ENCODE results near the gene RAB1B.
A peak's percentile ranks its signal among the peaks of the same experiment; 100 is the strongest.
"Not testable (repeated sequence)": the region's sequence is repeated elsewhere in the genome, so short reads cannot be mapped to it uniquely, and the experiment has no call there.

RAB1B gene

GRCh38 chr11:66275984-66276612, 7.7 kb downstream of the RAB1B start:
- H3K9ac ChIP-seq (ENCODE audit: low read length): no peak overlapping the region
- H3K4me3 ChIP-seq (ENCODE audit: low read depth, low read length, poor library complexity, severe bottlenecking): no peak overlapping the region
- H3F3A ChIP-seq (ENCODE audit: insufficient read depth, low read length): 0 out of 2 replicates have a peak, but pooled peaks cover 2% of the 10 kb centered on the region
- H3K36me3 ChIP-seq (ENCODE audit: insufficient read depth, low read length): peaks cover 44% of the 10 kb centered on the region
- H3K27me3 ChIP-seq (ENCODE audit: insufficient read depth, low read length): no peaks in the 10 kb centered on the region
- H3K4me2 ChIP-seq (ENCODE audit: low read length): no peak overlapping the region
- no peak overlapping the region for H3K27ac ChIP-seq (ENCODE audit: low read depth, low read length, poor library complexity, severe bottlenecking)
- TF ChIP-seq, protein P1, sequence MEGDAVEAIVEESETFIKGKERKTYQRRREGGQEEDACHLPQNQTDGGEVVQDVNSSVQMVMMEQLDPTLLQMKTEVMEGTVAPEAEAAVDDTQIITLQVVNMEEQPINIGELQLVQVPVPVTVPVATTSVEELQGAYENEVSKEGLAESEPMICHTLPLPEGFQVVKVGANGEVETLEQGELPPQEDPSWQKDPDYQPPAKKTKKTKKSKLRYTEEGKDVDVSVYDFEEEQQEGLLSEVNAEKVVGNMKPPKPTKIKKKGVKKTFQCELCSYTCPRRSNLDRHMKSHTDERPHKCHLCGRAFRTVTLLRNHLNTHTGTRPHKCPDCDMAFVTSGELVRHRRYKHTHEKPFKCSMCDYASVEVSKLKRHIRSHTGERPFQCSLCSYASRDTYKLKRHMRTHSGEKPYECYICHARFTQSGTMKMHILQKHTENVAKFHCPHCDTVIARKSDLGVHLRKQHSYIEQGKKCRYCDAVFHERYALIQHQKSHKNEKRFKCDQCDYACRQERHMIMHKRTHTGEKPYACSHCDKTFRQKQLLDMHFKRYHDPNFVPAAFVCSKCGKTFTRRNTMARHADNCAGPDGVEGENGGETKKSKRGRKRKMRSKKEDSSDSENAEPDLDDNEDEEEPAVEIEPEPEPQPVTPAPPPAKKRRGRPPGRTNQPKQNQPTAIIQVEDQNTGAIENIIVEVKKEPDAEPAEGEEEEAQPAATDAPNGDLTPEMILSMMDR (IDR thresholded peaks at IDR 0.05; ENCODE audit: low read length): no peak
- no peak for TF ChIP-seq EZH2 (IDR thresholded peaks at IDR 0.05; ENCODE audit: borderline replicate concordance, low read length)
- H3K79me2 ChIP-seq (ENCODE audit: insufficient read depth, low read length): no peaks in the 10 kb centered on the region
- H3K9me2 ChIP-seq (ENCODE audit: low read depth, low read length): no peaks in the 10 kb centered on the region
- peaks cover 6% of the 10 kb centered on the region for H3K4me1 ChIP-seq (ENCODE audit: insufficient read depth, low read length, severe bottlenecking)
- no peaks in the 10 kb centered on the region for H3K9me3 ChIP-seq (ENCODE audit: low read length)
- H4K20me1 ChIP-seq (ENCODE audit: insufficient read depth, low read length): no peaks in the 10 kb centered on the region
- H2AFZ ChIP-seq (ENCODE audit: low read length): no peak overlapping the region

- not testable (repeated sequence) for H3K9ac ChIP-seq (ENCODE audit: low read length); H3K9me3 ChIP-seq (ENCODE audit: low read length); H3F3A ChIP-seq (ENCODE audit: insufficient read depth, low read length); H3K27ac ChIP-seq (ENCODE audit: low read depth, low read length, poor library complexity, severe bottlenecking); H4K20me1 ChIP-seq (ENCODE audit: insufficient read depth, low read length); H3K4me3 ChIP-seq (ENCODE audit: low read depth, low read length, poor library complexity, severe bottlenecking); H3K9me2 ChIP-seq (ENCODE audit: low read depth, low read length); H3K4me2 ChIP-seq (ENCODE audit: low read length); H3K79me2 ChIP-seq (ENCODE audit: insufficient read depth, low read length); H3K4me1 ChIP-seq (ENCODE audit: insufficient read depth, low read length, severe bottlenecking); H3K27me3 ChIP-seq (ENCODE audit: insufficient read depth, low read length); H2AFZ ChIP-seq (ENCODE audit: low read length)
- peaks cover 44% of the 10 kb centered on the region for H3K36me3 ChIP-seq (ENCODE audit: insufficient read depth, low read length)
Observed at GRCh38 chr11:66276619-66277018, 8.2 kb downstream of the RAB1B start.

DNA sequence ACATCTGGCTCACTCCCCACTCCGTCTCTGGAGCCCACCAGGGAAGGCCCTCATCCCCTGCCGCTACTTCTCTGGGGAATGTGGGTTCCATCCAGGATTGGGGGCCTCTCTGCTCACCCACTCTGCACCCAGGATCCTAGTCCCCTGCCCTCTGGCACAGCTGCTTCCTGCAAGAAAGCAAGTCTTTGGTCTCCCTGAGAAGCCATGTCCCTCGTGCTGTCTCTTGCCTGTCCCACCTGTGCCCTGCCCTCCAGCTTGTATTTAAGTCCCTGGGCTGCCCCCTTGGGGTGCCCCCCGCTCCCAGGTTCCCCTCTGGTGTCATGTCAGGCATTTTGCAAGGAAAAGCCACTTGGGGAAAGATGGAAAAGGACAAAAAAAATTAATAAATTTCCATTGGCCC, 8.6 kb downstream of the RAB1B start:
- not testable (repeated sequence) for H3K27ac ChIP-seq (ENCODE audit: low read depth, low read length, poor library complexity, severe bottlenecking); H4K20me1 ChIP-seq (ENCODE audit: insufficient read depth, low read length); H3K9me2 ChIP-seq (ENCODE audit: low read depth, low read length); H3K4me3 ChIP-seq (ENCODE audit: low read depth, low read length, poor library complexity, severe bottlenecking); H3K4me1 ChIP-seq (ENCODE audit: insufficient read depth, low read length, severe bottlenecking); H2AFZ ChIP-seq (ENCODE audit: low read length); H3K27me3 ChIP-seq (ENCODE audit: insufficient read depth, low read length); H3F3A ChIP-seq (ENCODE audit: insufficient read depth, low read length); H3K79me2 ChIP-seq (ENCODE audit: insufficient read depth, low read length); H3K9me3 ChIP-seq (ENCODE audit: low read length); H3K9ac ChIP-seq (ENCODE audit: low read length)
- H3K36me3 ChIP-seq (ENCODE audit: insufficient read depth, low read length): peaks cover 40% of the 10 kb centered on the region
- peak overlapping the region; percentile 61; the same call in 1 of the 2 replicates for H3K4me2 ChIP-seq (ENCODE audit: low read length)

DNA sequence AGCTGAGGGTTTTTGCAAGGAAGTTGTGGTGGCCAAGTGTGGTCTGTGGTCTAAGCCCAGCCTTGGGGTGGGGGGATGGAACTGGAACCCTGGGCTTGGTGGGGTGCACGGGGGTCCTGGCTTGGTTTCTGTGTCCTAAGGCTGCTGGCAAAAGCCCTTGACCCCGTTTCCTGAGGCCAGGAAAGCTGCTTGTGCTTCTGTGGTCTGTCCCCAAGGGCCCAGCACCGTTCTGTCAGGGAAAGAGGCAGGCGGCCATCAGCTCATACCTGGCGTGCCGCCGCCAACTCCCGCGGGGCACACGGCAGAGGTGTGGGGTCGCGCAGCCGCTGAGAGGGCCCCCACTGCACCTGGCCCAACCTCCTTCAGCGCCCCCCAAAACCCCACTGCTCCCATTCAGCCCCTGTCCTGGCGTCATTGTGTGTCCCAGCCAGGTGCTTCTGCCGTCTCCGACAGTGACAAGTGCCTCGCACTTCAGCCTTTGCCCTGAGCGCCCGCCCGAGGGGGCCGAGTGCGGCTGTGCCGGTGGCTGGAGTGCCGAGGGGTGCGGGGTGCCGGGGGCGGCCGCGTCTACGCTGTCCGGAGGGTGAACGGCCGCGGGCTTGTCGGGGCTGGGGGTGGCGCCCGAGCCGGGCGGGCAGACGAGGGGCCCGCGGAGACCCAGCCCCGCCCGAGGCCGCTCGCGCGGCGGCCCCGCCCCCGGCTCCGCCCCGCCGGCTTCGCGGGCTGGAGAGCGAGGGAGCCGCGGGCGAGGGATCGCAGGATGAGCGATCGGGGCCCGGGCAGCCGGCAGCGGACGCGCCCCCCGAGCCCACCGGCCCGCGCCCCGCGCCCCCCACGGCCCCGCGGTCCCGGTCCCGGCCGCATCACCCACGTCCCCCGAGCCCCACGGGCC, 9.3 kb downstream of the RAB1B start, which contains the start of gene CNIH2:
Gene CNIH2 (plus strand): TSS at position 705 of the 892 bp plus-strand sequence. CDS start 282 bp downstream, outside the sequence.
- H3K9me2 ChIP-seq (ENCODE audit: low read depth, low read length): no peaks in the 10 kb centered on the region
- H3K27ac ChIP-seq (ENCODE audit: low read depth, low read length, poor library complexity, severe bottlenecking): no peak within 1 kb of the TSS
- peak within 1 kb of the TSS; percentile 49 for H3K4me3 ChIP-seq (ENCODE audit: low read depth, low read length, poor library complexity, severe bottlenecking)
- H3K27me3 ChIP-seq (ENCODE audit: insufficient read depth, low read length): no peaks in the 10 kb centered on the region
- peaks cover 14% of the 10 kb centered on the region for H3K4me1 ChIP-seq (ENCODE audit: insufficient read depth, low read length, severe bottlenecking)
- TF ChIP-seq EZH2 (IDR thresholded peaks at IDR 0.05; ENCODE audit: borderline replicate concordance, low read length): no peak
- TF ChIP-seq, protein P1 (IDR thresholded peaks at IDR 0.05; ENCODE audit: low read length): no peak
- 0 out of 2 replicates have a peak, but pooled peaks cover 5% of the 10 kb centered on the region for H3F3A ChIP-seq (ENCODE audit: insufficient read depth, low read length)
- no peaks in the 10 kb centered on the region for H3K9me3 ChIP-seq (ENCODE audit: low read length)
- no peaks in the 10 kb centered on the region for H3K79me2 ChIP-seq (ENCODE audit: insufficient read depth, low read length)
- H3K4me2 ChIP-seq (ENCODE audit: low read length): peak within 1 kb of the TSS; percentile 61
- H3K36me3 ChIP-seq (ENCODE audit: insufficient read depth, low read length): peaks cover 34% of the 10 kb centered on the region
- no peaks in the 10 kb centered on the region for H4K20me1 ChIP-seq (ENCODE audit: insufficient read depth, low read length)
- no peak within 1 kb of the TSS; the same call in 1 of the 2 replicates for H3K9ac ChIP-seq (ENCODE audit: low read length)
- H2AFZ ChIP-seq (ENCODE audit: low read length): no peak within 1 kb of the TSS
